AG04449 (cell line): ENCODE measurements around the gene INTS1.

Experiments used
- CTCF ChIA-PET: fragments of 350-600 bp; formaldehyde crosslinking; extraction: SDS; loops from one replicate; lab custom pipeline; 2021; ENCODE audit warnings: antibody characterized with exemption; lab: Yijun Ruan, JAX
- POLR2A ChIA-PET: fragments of 400-600, 350-600 bp; formaldehyde crosslinking; extraction: SDS; loops from one replicate; lab custom pipeline; 2020; ENCODE audit warnings: antibody characterized with exemption, inconsistent platforms; lab: Yijun Ruan, JAX
- DNase-seq: peaks from one replicate; pipeline ENCODE4 v3.0.0-alpha.2; 2010; ENCODE audit warnings: low read depth, low spot score
- H3K4me3 ChIP-seq: 2 replicates; pipeline ENCODE4 v1.5.1; 2011; ENCODE audit warnings: low read depth, mild to moderate bottlenecking, control low read depth, low read length
- CTCF ChIP-seq: IDR thresholded peaks from one replicate; pipeline ENCODE4 v1.5.1; 2011; ENCODE audit warnings: mild to moderate bottlenecking, moderate library complexity, low read length, control low read depth, inconsistent platforms; ENCODE audit not compliant: insufficient read depth; ENCODE audit errors: missing control alignments

The INTS1 gene

GRCh38 chr7:1494447-1494846 is 9.7 kb downstream of the INTS1 start:
- CTCF ChIA-PET, result no interaction called here
- POLR2A ChIA-PET, result no interaction called here
- no peak overlapping the region for H3K4me3 ChIP-seq
- no peak for DNase-seq
- TF ChIP-seq CTCF, result no peak

DNA sequence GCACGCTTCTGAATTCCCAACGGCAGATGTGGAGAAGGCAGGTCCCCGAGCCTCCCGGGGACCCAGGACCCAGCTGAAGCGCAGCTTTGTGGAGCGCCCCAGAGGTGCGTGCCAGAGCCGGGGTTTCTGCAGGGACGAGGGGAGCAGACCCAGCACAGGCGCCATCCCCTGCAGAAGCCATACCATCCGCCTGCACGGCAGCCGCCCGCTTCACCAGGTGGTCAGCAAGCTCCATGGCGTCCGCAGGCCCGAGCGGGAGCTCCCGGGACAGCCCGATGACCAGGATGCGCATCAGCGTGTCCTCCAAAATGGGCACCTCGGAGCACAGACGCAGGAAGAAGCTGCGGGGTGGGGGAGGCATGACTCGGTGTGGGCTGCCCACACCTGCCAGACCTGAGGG is 10.6 kb downstream of the INTS1 start:
- ChIA-PET CTCF (interaction anchor here (4.3 kb wide), 1 partner anchor 19 kb away, joined by 28 read pairs; no protein-coding TSS in a partner anchor), POLR2A (no interaction called here)
- H3K4me3 ChIP-seq, result no peak overlapping the region
- DNase-seq, result no peak
- no peak for TF ChIP-seq CTCF

- ChIA-PET CTCF (interaction anchor here (4.3 kb wide), 1 partner anchor 18 kb away, joined by 28 read pairs; no protein-coding TSS in a partner anchor), POLR2A (no interaction called here)
- no peak for DNase-seq
- H3K4me3 ChIP-seq, result no peak overlapping the region
- no peak for TF ChIP-seq CTCF
Observed at GRCh38 chr7:1493129-1493528, 11.1 kb downstream of the INTS1 start.

DNA sequence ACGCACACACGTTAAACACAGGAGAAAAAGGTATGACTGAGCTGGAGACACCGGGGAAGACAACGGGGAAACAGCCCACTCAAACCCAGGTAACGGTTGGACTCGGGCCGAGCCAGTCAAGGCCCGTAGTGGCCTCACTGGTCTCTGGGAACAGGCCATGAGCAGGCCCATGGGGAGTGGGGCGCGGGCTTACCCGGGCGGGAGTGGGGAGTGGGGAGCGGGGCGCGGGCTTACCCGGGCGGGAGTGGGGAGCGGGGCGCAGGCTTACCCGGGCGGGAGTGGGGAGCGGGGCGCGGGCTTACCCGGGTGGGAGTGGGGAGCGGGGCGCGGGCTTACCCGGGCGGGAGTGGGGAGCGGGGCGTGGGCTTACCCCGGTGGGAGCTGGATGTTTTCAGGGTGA is 11.5 kb downstream of the INTS1 start:
- POLR2A ChIA-PET, result no interaction called here
- CTCF ChIA-PET, result interaction anchor here (4.3 kb wide), 1 partner anchor 18 kb away, joined by 28 read pairs; no protein-coding TSS in a partner anchor

GRCh38 chr7:1492221-1492620 is 12.0 kb downstream of the INTS1 start:
- ChIA-PET POLR2A (no interaction called here), CTCF (interaction anchor here (4.3 kb wide), 1 partner anchor 18 kb away, joined by 28 read pairs; no protein-coding TSS in a partner anchor)
- TF ChIP-seq CTCF, result no peak
- no peak for DNase-seq
- no peak overlapping the region for H3K4me3 ChIP-seq

More for the DNA sequence above, 11.5 kb downstream of the INTS1 start:
- no peak overlapping the region for H3K4me3 ChIP-seq
- DNase-seq, result no peak
- TF ChIP-seq CTCF, result no peak

- DNase-seq, result no peak
- no peak for TF ChIP-seq CTCF
- H3K4me3 ChIP-seq, result no peak overlapping the region
- CTCF ChIA-PET, result interaction anchor here (0.8 to 4.3 kb wide), 3 partner anchors 12 to 16 kb away, joined by 3 to 28 read pairs (median 3); no protein-coding TSS in a partner anchor
- POLR2A ChIA-PET, result no interaction called here
Observed at GRCh38 chr7:1490837-1491236, 13.4 kb downstream of the INTS1 start.
